B cell (primary cell): ENCODE results near the gene PEPD. TPM values are rescaled to one million over a fixed set of nuclear protein-coding genes. Genes with fewer than 3 reads are reported as not detected.

Experiments
- ATAC-seq: fragments of 200-7000 bp; cut with Tn5 transposase; one replicate; pipeline ENCODE4 v1.10.0; 2021; ENCODE audit warnings: low read depth, mild to moderate bottlenecking, moderate number of reproducible peaks, moderate library complexity
- CTCF ChIA-PET: fragments of 350-600 bp; sonication (Branson Sonifier 250); formaldehyde crosslinking; loops from one replicate; lab custom pipeline; 2021; ENCODE audit warnings: antibody characterized with exemption, inconsistent platforms; lab: Charles Lee
- POLR2A ChIA-PET: fragments of 350-600 bp; sonication (Branson Sonifier 250); formaldehyde crosslinking; loops from one replicate; lab custom pipeline; 2021; ENCODE audit warnings: antibody characterized with exemption; lab: Charles Lee
- DNase-seq: peaks from one replicate; pipeline ENCODE4 v3.0.0; 2013
- H2AFZ ChIP-seq: 2 replicates; pipeline ENCODE4 v1.6.1; 2012; ENCODE audit warnings: mild to moderate bottlenecking, low read depth, low read length; ENCODE audit not compliant: insufficient read depth, poor library complexity, severe bottlenecking
- H3K27ac ChIP-seq, 2 donors: 1 replicate in 1 of 2; 2 replicates in 1 of 2; pipeline ENCODE4 v1.5.1; 2012 to 2013; ENCODE audit warnings: low read length in 2 of 2, mild to moderate bottlenecking in 2 of 2, moderate library complexity in 1 of 2
- H3K27me3 ChIP-seq, 4 experiments: fragments of 200-600 bp in 1 of 4; sonication (generic) in 1 of 4; replicated peaks in 1 of 4; 1 replicate in 2 of 4; 2 replicates in 2 of 4; pipeline versions ENCODE4 v1.6.1 to v1.7.0; 2013 to 2016; ENCODE audit warnings: low read length in 3 of 4, mild to moderate bottlenecking in 2 of 4, mixed read lengths in 1 of 4, moderate library complexity in 1 of 4; ENCODE audit not compliant: insufficient read depth in 4 of 4, control insufficient read depth in 3 of 4; ENCODE audit errors: control extremely low read depth in 1 of 4
- H3K36me3 ChIP-seq, 2 experiments: replicated peaks in 1 of 2; 1 replicate in 1 of 2; 2 replicates in 1 of 2; pipeline versions ENCODE4 v1.6.1 to v1.7.1; 2013; ENCODE audit warnings: low read length in 1 of 2; ENCODE audit not compliant: insufficient read depth in 2 of 2, control insufficient read depth in 1 of 2; ENCODE audit errors: control extremely low read depth in 1 of 2, extremely low read depth in 1 of 2
- H3K4me1 ChIP-seq, 2 donors: fragments of 200-600 bp in 1 of 2; sonication (generic) in 1 of 2; 1 replicate in 1 of 2; 2 replicates in 1 of 2; pipeline versions ENCODE4 v1.5.1 to v1.6.1; 2013 to 2017; ENCODE audit warnings: low read length in 2 of 2; ENCODE audit not compliant: control insufficient read depth in 2 of 2, insufficient read depth in 2 of 2
- H3K4me2 ChIP-seq: replicated peaks from 2 replicates; pipeline ENCODE3; 2012; ENCODE audit warnings: mild to moderate bottlenecking, low read depth, low read length; ENCODE audit not compliant: poor library complexity, severe bottlenecking
- H3K4me3 ChIP-seq, 5 experiments: fragments of 200-600 bp in 1 of 5; sonication (generic) in 1 of 5; 1 replicate in 3 of 5; 2 replicates in 2 of 5; pipeline versions ENCODE4 v1.5.1 to v1.7.0; 2011 to 2016; ENCODE audit warnings: low read length in 4 of 5, mild to moderate bottlenecking in 4 of 5, low read depth in 2 of 5, control low read depth in 1 of 5, moderate library complexity in 1 of 5; ENCODE audit not compliant: insufficient read depth in 1 of 5; ENCODE audit errors: control extremely low read depth in 1 of 5, extremely low read depth in 1 of 5
- H3K79me2 ChIP-seq: fragments of 200-600 bp; sonication (generic); one replicate; pipeline ENCODE4 v1.6.0; 2016; ENCODE audit warnings: low read length; ENCODE audit not compliant: control insufficient read depth, insufficient read depth
- H3K9ac ChIP-seq: fragments of 200-600 bp; sonication (generic); 2 replicates; pipeline ENCODE4 v1.6.1; 2017; ENCODE audit warnings: mild to moderate bottlenecking, low read length, moderate library complexity
- H3K9me3 ChIP-seq, 3 donors: one replicate each; pipeline versions ENCODE4 v1.6.1 to v1.7.1; 2013; ENCODE audit warnings: low read length in 2 of 3; ENCODE audit not compliant: control insufficient read depth in 2 of 3, insufficient read depth in 1 of 3; ENCODE audit errors: control extremely low read depth in 1 of 3
- H4K20me1 ChIP-seq: 2 replicates; pipeline ENCODE4 v1.6.0; 2012; ENCODE audit warnings: mild to moderate bottlenecking, low read length; ENCODE audit not compliant: insufficient read depth, control insufficient read depth, poor library complexity, severe bottlenecking
- H3K27ac Mint-ChIP-seq: one replicate; pipeline ENCODE4 v1.8.0; 2021; ENCODE audit warnings: mixed read lengths
- H3K27me3 Mint-ChIP-seq: one replicate; pipeline ENCODE4 v1.8.0; 2021; ENCODE audit warnings: mixed read lengths
- H3K4me1 Mint-ChIP-seq: one replicate; pipeline ENCODE4 v1.8.0; 2021; ENCODE audit warnings: mixed read lengths
- H3K4me3 Mint-ChIP-seq: one replicate; pipeline ENCODE4 v1.8.0; 2021; ENCODE audit warnings: mixed read lengths
- H3K9me3 Mint-ChIP-seq: one replicate; pipeline ENCODE4 v1.8.0; 2022; ENCODE audit warnings: mixed read lengths; ENCODE audit not compliant: insufficient read depth
- EZH2 ChIP-seq: IDR thresholded peaks from 2 replicates; pipeline ENCODE4 v1.6.1; 2012; ENCODE audit warnings: borderline replicate concordance, low read depth, mild to moderate bottlenecking, moderate library complexity, low read length; ENCODE audit not compliant: insufficient read depth, poor library complexity, severe bottlenecking
- WGBS: methylation state at CpG from one replicate; pipeline ENCODE4 v1.1.5; 2013; ENCODE audit warnings: missing lambda C conversion rate; ENCODE audit not compliant: insufficient coverage; 5-methylcytosine and 5-hydroxymethylcytosine counted together
- intact Hi-C: fragments of 100-400 bp; cut with micrococcal nuclease; formaldehyde crosslinking; loops from one replicate; pipeline ENCODE4 v1.10.0; 2022
- polyA plus RNA-seq: library from polyadenylated mRNA; depleted of rRNA; stranded (reverse); fragments of >200 nt; gene quantifications from 2 replicates; pipeline ENCODE4 v1.2.3, GENCODE V29; 2012
- total RNA-seq, 2 donors: library from RNA; stranded (reverse); fragments of 120-200 nt in 1 of 2; gene quantifications; 1 replicate in 1 of 2; 2 replicates in 1 of 2; pipeline versions ENCODE4 v1.2.3 to v1.2.4, GENCODE V29; 2013 to 2022
- TF ChIP-seq, protein P1 (sequence below): fragments of 200-600 bp; IDR thresholded peaks from one replicate; pipeline ENCODE4 v1.8.0; 2022; ENCODE audit warnings: antibody characterized with exemption, mild to moderate bottlenecking

PEPD gene
- total and polyA plus RNA-seq, 2 donors (not counting 1 experiment from before 2014, with no cell fraction given) = 36.4 to 42.7 TPM

DNA sequence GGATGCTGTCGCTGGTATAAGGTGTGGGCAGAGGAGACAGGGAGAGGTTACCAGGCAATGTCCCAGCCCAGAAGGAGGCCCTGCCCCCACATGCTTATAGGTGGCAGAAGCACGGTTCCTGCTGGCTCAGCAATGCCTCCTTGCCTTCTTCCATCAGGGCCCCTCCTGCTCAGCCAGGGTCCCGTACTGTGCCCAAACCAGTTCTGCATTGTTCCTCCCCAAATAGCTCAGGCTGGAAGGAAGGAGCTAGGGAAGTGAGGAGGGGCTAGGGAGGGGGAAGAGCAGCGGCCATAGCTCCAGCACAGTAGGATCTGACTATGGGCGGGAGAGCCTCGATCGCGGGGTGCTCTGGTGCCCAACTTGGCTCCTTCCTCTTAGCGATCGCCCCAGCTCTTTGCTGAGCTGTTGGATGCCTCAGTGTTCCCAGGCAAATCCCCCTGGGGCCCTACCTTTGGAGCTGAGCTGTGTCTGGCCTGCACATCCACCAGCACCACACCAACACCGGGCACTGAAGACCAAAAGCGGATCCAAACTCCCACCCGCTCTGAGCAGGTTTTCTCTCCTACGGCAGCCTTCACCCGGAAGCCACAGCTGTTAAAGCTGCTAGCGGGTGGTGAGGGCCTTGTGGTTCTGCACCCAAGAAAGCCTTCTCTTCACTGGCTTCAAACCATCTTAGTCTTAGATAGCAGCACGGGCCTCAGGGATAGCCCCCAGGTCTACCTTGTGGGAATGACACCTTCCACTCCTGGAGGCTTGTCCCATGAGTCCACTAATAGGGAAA lies 32.1 kb upstream of the PEPD start:
- 94% methylated on average over 15 of the region's 17 CpGs for WGBS
- Mint-ChIP-seq H3K4me3 (no peak overlapping the region), H3K27me3 (no peaks in the 10 kb centered on the region), H3K4me1 (no peaks in the 10 kb centered on the region), H3K9me3 (no peaks in the 10 kb centered on the region), H3K27ac (no peak overlapping the region)
- Histone ChIP-seq H4K20me1 (no peaks in the 10 kb centered on the region), H3K79me2 (no peaks in the 10 kb centered on the region), H3K4me1 (no peaks in the 10 kb centered on the region), H2AFZ (no peak overlapping the region), H3K9ac (no peak overlapping the region), H3K27ac (no peak overlapping the region), H3K36me3 (no peaks in the 10 kb centered on the region), H3K27me3 (no peaks in the 10 kb centered on the region), H3K9me3 (peaks cover 0 to 8% (median 0%) of the 10 kb centered on the region in 3 donors), H3K4me3 (no peak overlapping the region), H3K4me2 (no peak overlapping the region)
- TF ChIP-seq, protein P1, sequence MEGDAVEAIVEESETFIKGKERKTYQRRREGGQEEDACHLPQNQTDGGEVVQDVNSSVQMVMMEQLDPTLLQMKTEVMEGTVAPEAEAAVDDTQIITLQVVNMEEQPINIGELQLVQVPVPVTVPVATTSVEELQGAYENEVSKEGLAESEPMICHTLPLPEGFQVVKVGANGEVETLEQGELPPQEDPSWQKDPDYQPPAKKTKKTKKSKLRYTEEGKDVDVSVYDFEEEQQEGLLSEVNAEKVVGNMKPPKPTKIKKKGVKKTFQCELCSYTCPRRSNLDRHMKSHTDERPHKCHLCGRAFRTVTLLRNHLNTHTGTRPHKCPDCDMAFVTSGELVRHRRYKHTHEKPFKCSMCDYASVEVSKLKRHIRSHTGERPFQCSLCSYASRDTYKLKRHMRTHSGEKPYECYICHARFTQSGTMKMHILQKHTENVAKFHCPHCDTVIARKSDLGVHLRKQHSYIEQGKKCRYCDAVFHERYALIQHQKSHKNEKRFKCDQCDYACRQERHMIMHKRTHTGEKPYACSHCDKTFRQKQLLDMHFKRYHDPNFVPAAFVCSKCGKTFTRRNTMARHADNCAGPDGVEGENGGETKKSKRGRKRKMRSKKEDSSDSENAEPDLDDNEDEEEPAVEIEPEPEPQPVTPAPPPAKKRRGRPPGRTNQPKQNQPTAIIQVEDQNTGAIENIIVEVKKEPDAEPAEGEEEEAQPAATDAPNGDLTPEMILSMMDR = no peak
- TF ChIP-seq EZH2 = no peak
- ATAC-seq (no peak), DNase-seq (no peak)
- intact Hi-C loops = no loop called here
- ChIA-PET POLR2A (no interaction called here), CTCF (no interaction called here)

DNA sequence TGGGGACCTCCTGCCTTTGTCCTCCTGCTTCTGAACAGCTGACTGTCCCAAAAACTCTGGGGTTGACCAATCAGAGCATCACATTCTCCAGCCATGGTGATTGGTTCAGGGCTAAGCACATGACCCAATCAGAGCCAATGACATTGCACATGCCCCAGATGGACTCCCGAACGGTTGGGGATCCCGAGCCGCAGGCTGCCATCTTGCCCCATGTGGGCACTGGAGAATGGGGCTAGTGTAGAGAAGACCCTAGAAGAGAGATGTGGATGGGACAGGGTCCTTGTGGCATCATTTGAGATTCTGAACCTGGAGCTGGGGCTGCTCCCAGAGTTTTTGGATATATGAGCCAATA lies 31.3 kb upstream of the PEPD start:
- H3K4me3 Mint-ChIP-seq = no peak overlapping the region
- Histone ChIP-seq H3K79me2 (no peaks in the 10 kb centered on the region), H4K20me1 (no peaks in the 10 kb centered on the region), H3K9me3 (peaks cover 0 to 8% (median 0%) of the 10 kb centered on the region in 3 donors), H3K27ac (no peak overlapping the region), H3K4me1 (no peaks in the 10 kb centered on the region), H3K4me2 (no peak overlapping the region), H3K4me3 (no peak overlapping the region), H3K9ac (no peak overlapping the region), H3K36me3 (no peaks in the 10 kb centered on the region), H3K27me3 (no peaks in the 10 kb centered on the region), H2AFZ (no peak overlapping the region)
- TF ChIP-seq EZH2 = no peak
- TF ChIP-seq, protein P1 = no peak
- ATAC-seq = no peak
- no peak overlapping the region for H3K27ac Mint-ChIP-seq
- ChIA-PET POLR2A (no interaction called here), CTCF (no interaction called here)
- 96% methylated on average over 4 of the region's 4 CpGs for WGBS
- H3K27me3 Mint-ChIP-seq = no peaks in the 10 kb centered on the region
- H3K4me1 Mint-ChIP-seq = no peaks in the 10 kb centered on the region
- no peaks in the 10 kb centered on the region for H3K9me3 Mint-ChIP-seq
- intact Hi-C loops = no loop called here
- no peak for DNase-seq
